SK-N-DZ (cell line): Measurements from ENCODE around the gene CDKN1A.

ENCODE experiments used
- small RNA-seq, 2 experiments: library from RNA; depleted of rRNA; stranded (forward); fragments of <200 nt; gene quantifications; one replicate each; pipeline ENCODE3, GENCODE V24; 2014

The CDKN1A gene

Small RNA genes lying within 50 kb of the gene (small RNA-seq; reads per million reads assigned to genes)
- gene RF00019 (0 reads per million in 2 experiments), gene RNU1-88P (0.34 to 2.0 reads per million in 2 experiments)
